ENCODE results near the gene MYO1D.

Gene MYO1D

GRCh38 chr17:32880671-32881453 is 3.9 kb upstream of the MYO1D start:
- in situ Hi-C loops (cut with HindIII; ENCODE audit: low sequenced_read_pairs): no loop called here
- no peak for TF ChIP-seq CTCF (IDR thresholded peaks at IDR 0.05; ENCODE audit: low read depth, low read length)
- no peak for DNase-seq (ENCODE audit: low read depth, low spot score)
- no peak overlapping the region for H3K4me3 ChIP-seq (ENCODE audit: low read depth, low read length)

- H3K4me3 ChIP-seq (ENCODE audit: low read depth, low read length): no peak overlapping the region
- no peak for DNase-seq (ENCODE audit: low read depth, low spot score)
- no peak for TF ChIP-seq CTCF (IDR thresholded peaks at IDR 0.05; ENCODE audit: low read depth, low read length)
- in situ Hi-C loops (cut with HindIII; ENCODE audit: low sequenced_read_pairs): no loop called here
Measured at GRCh38 chr17:32879134-32879533, 2.2 kb upstream of the MYO1D start.

GRCh38 chr17:32878211-32878610 is 1.3 kb upstream of the MYO1D start:
- H3K4me3 ChIP-seq (ENCODE audit: low read depth, low read length): no peak overlapping the region
- in situ Hi-C loops (cut with HindIII; ENCODE audit: low sequenced_read_pairs): no loop called here
- TF ChIP-seq CTCF (IDR thresholded peaks at IDR 0.05; ENCODE audit: low read depth, low read length): no peak
- DNase-seq (ENCODE audit: low read depth, low spot score): peak; percentile 10

GRCh38 chr17:32877164-32877764 is 340 bp upstream of the MYO1D start:
- DNase-seq (ENCODE audit: low read depth, low spot score): peak; percentile 76
- H3K4me3 ChIP-seq (ENCODE audit: low read depth, low read length): peak overlapping the region; percentile 51
- peak; percentile 79 for TF ChIP-seq CTCF (IDR thresholded peaks at IDR 0.05; ENCODE audit: low read depth, low read length)
- in situ Hi-C loops (cut with HindIII; ENCODE audit: low sequenced_read_pairs): no loop called here

GRCh38 chr17:32875923-32876416 is 954 bp downstream of the MYO1D start:
- no peak for TF ChIP-seq CTCF (IDR thresholded peaks at IDR 0.05; ENCODE audit: low read depth, low read length)
- peak; percentile 16 for DNase-seq (ENCODE audit: low read depth, low spot score)
- H3K4me3 ChIP-seq (ENCODE audit: low read depth, low read length): peak overlapping the region; percentile 51
- in situ Hi-C loops (cut with HindIII; ENCODE audit: low sequenced_read_pairs): no loop called here

- in situ Hi-C loops (cut with HindIII; ENCODE audit: low sequenced_read_pairs): no loop called here
- no peak overlapping the region for H3K4me3 ChIP-seq (ENCODE audit: low read depth, low read length)
Measured at GRCh38 chr17:32875230-32875917, 1.6 kb downstream of the MYO1D start.

More at GRCh38 chr17:32875230-32875917, 1.6 kb downstream of the MYO1D start:
- no peak for TF ChIP-seq CTCF (IDR thresholded peaks at IDR 0.05; ENCODE audit: low read depth, low read length)
- no peak for DNase-seq (ENCODE audit: low read depth, low spot score)

All from astrocyte of the spinal cord (primary cell).